ENCODE data around the gene FUZ. TPM values are rescaled to one million over a fixed set of nuclear protein-coding genes. Genes with fewer than 3 reads are reported as not detected.

FUZ gene
- total RNA-seq, 4 donors from 2014 or later, result 20.1 to 40.1 (median 33.3) TPM

DNA sequence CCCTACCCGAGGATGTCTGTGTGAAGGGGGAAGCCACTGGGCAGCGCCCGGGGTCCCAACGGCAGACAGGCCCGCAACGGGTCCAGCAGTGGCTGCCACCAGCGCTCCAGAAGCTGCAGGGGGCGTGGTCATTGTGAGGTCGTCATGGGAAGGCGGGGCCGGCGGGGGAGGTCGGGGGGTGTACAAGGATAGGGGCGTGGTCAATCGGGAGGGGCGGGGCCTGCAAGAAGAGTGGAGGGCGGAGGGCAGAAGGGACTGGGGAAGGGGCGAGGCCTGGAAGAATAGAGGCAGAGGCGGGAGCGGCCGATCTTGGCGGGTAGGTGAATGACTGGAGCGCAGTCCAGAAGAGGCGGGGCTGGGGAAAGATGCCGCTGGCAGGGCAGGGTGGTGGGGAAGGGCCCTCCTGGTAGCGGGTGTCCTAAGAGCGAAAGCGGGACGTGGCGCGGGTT is 4.4 kb downstream of the FUZ start:
- Histone ChIP-seq H3K36me3 (peaks cover 1 to 9% of the 10 kb centered on the region in 2 donors), H3K4me3 (replicated peaks in 1 of 3) (peak overlapping the region; percentile 1 to 70 (median 32)), H3K27ac (peak overlapping the region in 2 of 3 donors; percentile 71 to 72), H3K27me3 (no peaks in the 10 kb centered on the region), H3K4me1 (peaks cover 14 to 22% of the 10 kb centered on the region in 2 donors), H3K9me3 (no peaks in the 10 kb centered on the region)
- 2% methylated on average over 31 of the region's 31 CpGs for WGBS, 2 donors
- TF ChIP-seq POLR2A (IDR thresholded peaks at IDR 0.05) (peak in 1 of 2 donors; percentile 48), CTCF (IDR thresholded peaks at IDR 0.05) (no peak)
- DNase-seq, result peak; percentile 95
- intact Hi-C loops (cut with DNase I), result loop anchor here (5.0 kb wide), 1 partner anchor 49 kb away; no protein-coding TSS in a partner anchor

DNA sequence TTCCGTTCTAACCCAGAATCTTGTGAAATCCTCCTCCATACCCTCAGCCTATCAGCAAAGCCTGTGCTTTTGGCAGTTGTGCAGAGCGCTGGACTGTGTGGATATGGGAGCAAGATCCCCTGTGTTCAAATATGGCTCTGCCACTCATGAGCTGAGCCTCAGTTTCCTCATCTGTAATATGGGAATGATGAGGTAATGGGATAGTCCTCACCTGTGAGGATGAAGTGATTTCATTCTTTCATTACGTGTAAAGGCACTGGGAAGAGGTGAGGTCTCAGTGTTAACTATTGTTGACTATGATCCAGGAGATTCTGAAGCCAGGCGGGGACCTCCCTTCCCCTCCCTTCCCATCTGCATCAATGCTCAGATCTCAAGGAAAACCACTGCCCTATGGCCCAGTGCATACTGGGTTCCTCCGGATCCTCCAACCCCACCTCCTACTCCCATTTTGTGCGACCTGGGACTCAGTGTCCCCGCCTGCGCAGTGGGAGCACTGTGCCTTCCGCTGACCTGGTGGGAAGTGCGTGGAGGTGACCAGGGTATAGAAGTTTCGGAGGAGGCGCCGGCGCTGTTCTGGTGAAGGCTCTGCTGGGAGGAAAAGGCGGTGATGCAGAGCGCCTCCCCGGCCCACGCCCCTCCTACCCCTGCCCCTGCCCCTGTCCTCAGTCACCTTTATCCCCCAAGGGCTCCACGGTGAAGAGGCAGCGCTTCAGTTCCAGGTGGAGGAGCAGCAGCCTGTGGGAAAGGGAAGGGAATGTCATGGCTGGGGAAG is 5.0 kb downstream of the FUZ start:
- 80 to 83% methylated on average over 20 of the region's 20 CpGs for WGBS, 2 donors
- DNase-seq, result no peak
- TF ChIP-seq POLR2A (IDR thresholded peaks at IDR 0.05), result no peak
- no peak for TF ChIP-seq CTCF (IDR thresholded peaks at IDR 0.05)
- Histone ChIP-seq H3K4me1 (peaks cover 14 to 22% of the 10 kb centered on the region in 2 donors), H3K4me3 (replicated peaks in 1 of 3) (no peak overlapping the region), H3K36me3 (peaks cover 8 to 16% of the 10 kb centered on the region in 2 donors), H3K27me3 (no peaks in the 10 kb centered on the region), H3K27ac (peak overlapping the region in 2 of 3 donors; percentile 71 to 72), H3K9me3 (no peaks in the 10 kb centered on the region)
- intact Hi-C loops (cut with DNase I), result loop anchor here (5.0 kb wide), 1 partner anchor 49 kb away; no protein-coding TSS in a partner anchor

- no peak for DNase-seq
- Histone ChIP-seq H3K27me3 (no peaks in the 10 kb centered on the region), H3K27ac (no peak overlapping the region)
Measured at GRCh38 chr19:49807058-49807903, 5.8 kb downstream of the FUZ start.

DNA sequence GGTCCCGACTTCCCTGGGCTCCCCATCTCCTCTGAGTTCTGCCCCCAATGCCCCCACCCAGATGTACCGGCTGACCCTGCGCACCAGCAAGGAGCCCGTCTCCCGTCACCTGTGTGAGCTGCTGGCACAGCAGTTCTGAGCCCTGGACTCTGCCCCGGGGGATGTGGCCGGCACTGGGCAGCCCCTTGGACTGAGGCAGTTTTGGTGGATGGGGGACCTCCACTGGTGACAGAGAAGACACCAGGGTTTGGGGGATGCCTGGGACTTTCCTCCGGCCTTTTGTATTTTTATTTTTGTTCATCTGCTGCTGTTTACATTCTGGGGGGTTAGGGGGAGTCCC is 6.5 kb downstream of the FUZ start:
- intact Hi-C loops (cut with DNase I), result loop anchor here (5.0 kb wide), 1 partner anchor 51 kb away; no protein-coding TSS in a partner anchor
- no peak for DNase-seq
- peaks cover 6 to 29% of the 10 kb centered on the region in 2 donors for H3K4me1 ChIP-seq
- peaks cover 9 to 22% of the 10 kb centered on the region in 2 donors for H3K36me3 ChIP-seq
- H3K27me3 ChIP-seq, result no peaks in the 10 kb centered on the region
- WGBS, 2 donors, result 95 to 96% methylated on average over 8 of the region's 8 CpGs
- H3K27ac ChIP-seq, result no peak overlapping the region
- H3K9me3 ChIP-seq, result no peaks in the 10 kb centered on the region
- no peak for TF ChIP-seq CTCF (IDR thresholded peaks at IDR 0.05)
- no peak for TF ChIP-seq POLR2A (IDR thresholded peaks at IDR 0.05)
- H3K4me3 ChIP-seq (replicated peaks in 1 of 3), result no peak overlapping the region

More at GRCh38 chr19:49807058-49807903, 5.8 kb downstream of the FUZ start:
- WGBS, 2 donors, result 90 to 93% methylated on average over 14 to 17 of the region's 18 CpGs
- Histone ChIP-seq H3K9me3 (no peaks in the 10 kb centered on the region), H3K4me1 (peaks cover 7 to 22% of the 10 kb centered on the region in 2 donors), H3K36me3 (peaks cover 9 to 19% of the 10 kb centered on the region in 2 donors), H3K4me3 (replicated peaks in 1 of 3) (no peak overlapping the region)
- TF ChIP-seq CTCF (IDR thresholded peaks at IDR 0.05), result no peak
- TF ChIP-seq POLR2A (IDR thresholded peaks at IDR 0.05), result no peak
- intact Hi-C loops (cut with DNase I), result loop anchor here (5.0 kb wide), 1 partner anchor 50 kb away; no protein-coding TSS in a partner anchor

Data from thyroid gland (tissue), 4 donors.